H1 (cell line): Measurements from ENCODE around the gene MBNL3. TPM values are rescaled to one million over a fixed set of nuclear protein-coding genes. Genes with fewer than 3 reads are reported as not detected.

Source experiments
- CTCF ChIA-PET: fragments of 300-600 bp; sonication (Branson Sonifier 250); formaldehyde crosslinking; loops from one replicate; lab custom pipeline; 2021; ENCODE audit not compliant: partially characterized antibody; lab: Charles Lee
- POLR2A ChIA-PET: fragments of 300-600 bp; sonication (Branson Sonifier 250); formaldehyde crosslinking; loops from one replicate; lab custom pipeline; 2021; ENCODE audit warnings: inconsistent platforms; ENCODE audit not compliant: partially characterized antibody; lab: Charles Lee
- DNase-seq, 2 experiments: peaks; one replicate each; pipeline versions ENCODE4 v3.0.0 to v3.0.0-alpha.2; 2010 to 2022; ENCODE audit warnings: low spot score in 2 of 2, low read depth in 1 of 2, mixed read lengths in 1 of 2
- FAIRE-seq: peaks from 2 replicates; lab custom pipeline; 2011; peaks lifted over from hg19 to GRCh38; lab: Jason Lieb, UNC
- H2AFZ ChIP-seq: 2 replicates; pipeline ENCODE4 v1.8.1; 2012; ENCODE audit warnings: low read length, inconsistent platforms
- H2AK5ac ChIP-seq: 2 replicates; pipeline ENCODE4 v1.6.1; 2013; ENCODE audit warnings: low read depth, low read length
- H2BK120ac ChIP-seq: replicated peaks from 2 replicates; pipeline ENCODE3; 2013; ENCODE audit warnings: low read depth, low read length, inconsistent platforms
- H2BK12ac ChIP-seq: 2 replicates; pipeline ENCODE4 v1.6.1; 2013; ENCODE audit warnings: low read depth, low read length
- H2BK15ac ChIP-seq: 2 replicates; pipeline ENCODE4 v1.6.1; 2013; ENCODE audit warnings: low read length
- H2BK20ac ChIP-seq: 2 replicates; pipeline ENCODE4 v1.6.1; 2013; ENCODE audit warnings: low read length
- H2BK5ac ChIP-seq: 2 replicates; pipeline ENCODE4 v1.6.1; 2013; ENCODE audit warnings: low read depth, low read length
- H3K14ac ChIP-seq: 2 replicates; pipeline ENCODE4 v1.6.1; 2013; ENCODE audit warnings: inconsistent platforms; ENCODE audit not compliant: insufficient read length
- H3K18ac ChIP-seq: 2 replicates; pipeline ENCODE4 v1.6.1; 2013; ENCODE audit warnings: low read length; ENCODE audit errors: extremely low read depth
- H3K23ac ChIP-seq: 2 replicates; pipeline ENCODE4 v1.6.1; 2013; ENCODE audit warnings: inconsistent platforms; ENCODE audit not compliant: insufficient read length
- H3K23me2 ChIP-seq: 2 replicates; pipeline ENCODE4 v1.6.1; 2013; ENCODE audit warnings: low read depth, low read length
- H3K27ac ChIP-seq: 2 replicates; pipeline ENCODE4 v1.6.1; 2011; ENCODE audit warnings: low read depth, low read length, inconsistent platforms
- H3K27me3 ChIP-seq, 4 experiments: replicated peaks in 1 of 4; 1 replicate in 1 of 4; 2 replicates in 3 of 4; pipeline versions ENCODE4 v1.6.1 to v1.8.1; 2011 to 2013; ENCODE audit warnings: low read length in 3 of 4, mild to moderate bottlenecking in 3 of 4, inconsistent platforms in 2 of 4, mixed read lengths in 2 of 4, moderate library complexity in 1 of 4; ENCODE audit not compliant: control insufficient read depth in 3 of 4, insufficient read depth in 3 of 4; ENCODE audit errors: extremely low read depth in 1 of 4
- H3K36me3 ChIP-seq, 4 experiments: 2 replicates each; pipeline versions ENCODE4 v1.6.1 to v1.8.1; 2011 to 2013; ENCODE audit warnings: mild to moderate bottlenecking in 4 of 4, low read length in 3 of 4, moderate library complexity in 2 of 4, control low read depth in 1 of 4, inconsistent platforms in 1 of 4; ENCODE audit not compliant: insufficient read depth in 4 of 4, control insufficient read depth in 2 of 4
- H3K4ac ChIP-seq: replicated peaks from 2 replicates; pipeline ENCODE3; 2013; ENCODE audit warnings: low read length, low read depth, mixed read lengths, inconsistent platforms; ENCODE audit not compliant: insufficient read length
- H3K4me1 ChIP-seq, 4 experiments: replicated peaks in 1 of 4; 1 replicate in 1 of 4; 2 replicates in 3 of 4; pipeline versions ENCODE4 v1.6.1 to v1.8.1; 2011 to 2013; ENCODE audit warnings: low read length in 3 of 4, inconsistent platforms in 2 of 4, mixed read lengths in 1 of 4; ENCODE audit not compliant: insufficient read depth in 4 of 4, control insufficient read depth in 3 of 4
- H3K4me2 ChIP-seq, 2 experiments: 2 replicates each; pipeline versions ENCODE4 v1.6.1 to v1.8.1; 2011 to 2013; ENCODE audit warnings: low read depth in 2 of 2, low read length in 2 of 2, control low read depth in 1 of 2, inconsistent platforms in 1 of 2, mild to moderate bottlenecking in 1 of 2; ENCODE audit not compliant: insufficient read depth in 1 of 2
- H3K4me3 ChIP-seq, 4 experiments: fragments of 200-600, 300-600 bp in 1 of 4; sonication (generic), shearing (Covaris generic), sonication (Bioruptor Twin) in 1 of 4; 2 replicates each; pipeline versions ENCODE4 v1.5.1 to v1.8.1; 2011 to 2016; ENCODE audit warnings: low read length in 4 of 4, low read depth in 3 of 4, control low read depth in 2 of 4, inconsistent platforms in 2 of 4, mild to moderate bottlenecking in 2 of 4, mixed read lengths in 1 of 4, moderate library complexity in 1 of 4; ENCODE audit not compliant: insufficient read depth in 2 of 4; ENCODE audit errors: extremely low read depth in 1 of 4
- H3K56ac ChIP-seq: replicated peaks from 2 replicates; pipeline ENCODE3; 2013; ENCODE audit warnings: low read depth, mild to moderate bottlenecking, mixed read lengths, low read length, inconsistent platforms; ENCODE audit not compliant: insufficient read length
- H3K79me1 ChIP-seq: 2 replicates; pipeline ENCODE4 v1.6.1; 2013; ENCODE audit warnings: low read depth, low read length, control low read depth
- H3K79me2 ChIP-seq, 2 experiments: 2 replicates each; pipeline versions ENCODE4 v1.6.1 to v1.8.1; 2012 to 2013; ENCODE audit warnings: low read length in 2 of 2, mild to moderate bottlenecking in 2 of 2, inconsistent platforms in 1 of 2; ENCODE audit not compliant: insufficient read depth in 2 of 2, control insufficient read depth in 1 of 2
- H3K9ac ChIP-seq, 4 experiments: replicated peaks in 1 of 4; 1 replicate in 1 of 4; 2 replicates in 3 of 4; pipeline versions ENCODE4 v1.6.1 to v1.8.1; 2011 to 2013; ENCODE audit warnings: low read depth in 3 of 4, low read length in 3 of 4, control low read depth in 2 of 4, mild to moderate bottlenecking in 2 of 4, moderate library complexity in 2 of 4, inconsistent platforms in 1 of 4; ENCODE audit errors: extremely low read depth in 1 of 4
- H3K9me3 ChIP-seq, 2 experiments: 2 replicates each; pipeline versions ENCODE4 v1.6.1 to v1.8.1; 2012 to 2013; ENCODE audit warnings: mild to moderate bottlenecking in 2 of 2, moderate library complexity in 2 of 2, control low read depth in 1 of 2, inconsistent platforms in 1 of 2, low read depth in 1 of 2, low read length in 1 of 2, mixed read lengths in 1 of 2; ENCODE audit not compliant: insufficient read depth in 2 of 2
- H4K20me1 ChIP-seq, 2 experiments: replicated peaks in 1 of 2; 2 replicates each; pipeline versions ENCODE3 to v1.8.1; 2011 to 2013; ENCODE audit warnings: inconsistent platforms in 2 of 2, low read length in 2 of 2, mild to moderate bottlenecking in 1 of 2; ENCODE audit not compliant: insufficient read depth in 2 of 2, control insufficient read depth in 1 of 2
- H4K5ac ChIP-seq: 2 replicates; pipeline ENCODE4 v1.6.1; 2013; ENCODE audit warnings: low read length, low read depth, mixed read lengths, inconsistent platforms; ENCODE audit not compliant: insufficient read length
- H4K8ac ChIP-seq: 2 replicates; pipeline ENCODE4 v1.8.0; 2013; ENCODE audit warnings: mild to moderate bottlenecking, moderate library complexity, low read length, inconsistent platforms; ENCODE audit not compliant: insufficient read depth; ENCODE audit errors: extremely low read depth
- H4K91ac ChIP-seq: replicated peaks from 2 replicates; pipeline ENCODE3; 2013; ENCODE audit warnings: low read length, mixed read lengths, inconsistent platforms; ENCODE audit not compliant: insufficient read length
- CEBPB ChIP-seq: IDR thresholded peaks from 2 replicates; pipeline ENCODE4 v1.6.1; 2012; ENCODE audit warnings: low read depth, low read length
- CHD2 ChIP-seq: IDR thresholded peaks from 2 replicates; pipeline ENCODE4 v1.6.1; 2012; ENCODE audit warnings: low read length, improper control_type of control experiment
- CTCF ChIP-seq, 3 experiments: IDR thresholded peaks; 1 replicate in 2 of 3; 2 replicates in 1 of 3; pipeline versions ENCODE4 v1.5.1 to v1.6.1; 2011; ENCODE audit warnings: low read length in 3 of 3, mild to moderate bottlenecking in 3 of 3, inconsistent platforms in 2 of 3, low read depth in 1 of 3, moderate library complexity in 1 of 3; ENCODE audit not compliant: insufficient read depth in 1 of 3; ENCODE audit errors: control extremely low read depth in 1 of 3
- NANOG ChIP-seq: IDR thresholded peaks from 2 replicates; pipeline ENCODE4 v1.6.1; 2011; ENCODE audit warnings: low read length, low read depth, mild to moderate bottlenecking, inconsistent platforms; ENCODE audit not compliant: insufficient read depth, poor library complexity, severe bottlenecking
- SIRT6 ChIP-seq: IDR thresholded peaks from one replicate; pipeline ENCODE4 v1.7.1; 2012; ENCODE audit warnings: low read length, inconsistent platforms
- SUZ12 ChIP-seq: fragments of 200-600 bp; sonication (generic); IDR thresholded peaks from 2 replicates; pipeline ENCODE4 v1.6.1; 2012; ENCODE audit warnings: mild to moderate bottlenecking, inconsistent platforms, low read length, moderate library complexity, mixed read lengths
- TAF1 ChIP-seq: IDR thresholded peaks from 2 replicates; pipeline ENCODE4 v1.6.1; 2011; ENCODE audit warnings: mild to moderate bottlenecking, low read depth, low read length
- YY1 ChIP-seq: IDR thresholded peaks from 2 replicates; pipeline ENCODE4 v1.6.1; 2011; ENCODE audit warnings: low read depth, mild to moderate bottlenecking, low read length
- WGBS, 2 experiments: shearing (Covaris generic) in 1 of 2; methylation state at CpG; one replicate each; pipeline versions ENCODE4 v1.1.6 to v1.1.7; 2013 to 2015; ENCODE audit warnings: low lambda C conversion rate in 2 of 2, mixed read lengths in 2 of 2, inconsistent platforms in 1 of 2, low coverage in 1 of 2, missing lambda C conversion rate in 1 of 2; ENCODE audit not compliant: insufficient replicate concordance in 2 of 2, insufficient coverage in 1 of 2, insufficient read length in 1 of 2; ENCODE audit errors: extremely low coverage in 1 of 2, missing lambda C conversion rate in 1 of 2; 5-methylcytosine and 5-hydroxymethylcytosine counted together
- polyA plus RNA-seq, 7 experiments: library from polyadenylated mRNA; depleted of rRNA in 3 of 7; stranded (reverse) in 5 of 7; unstranded in 2 of 7; fragments of >200 nt in 5 of 7; fragments of 200-250 nt in 2 of 7; gene quantifications; 1 replicate in 5 of 7; 2 replicates in 1 of 7; 4 replicates in 1 of 7; pipeline versions ENCODE4 v1.2.1 to v1.2.3, GENCODE V29; 2011 to 2013; ENCODE audit warnings: missing spikeins in 2 of 7, mixed read lengths in 2 of 7
- total RNA-seq: library from RNA; stranded (reverse); fragmentation: NEBNext Ultra II Directional; extraction: Animal tissue kit (Norgen Biotek cat#: 25700); gene quantifications from 2 replicates; pipeline ENCODE4 v1.2.1, GENCODE V29; 2021

The MBNL3 gene
- total and polyA plus RNA-seq, 2 of the 8 experiments (the other 6 are each of a cell fraction or from before 2014, with no cell fraction given): 3.5 to 4.3 TPM

DNA sequence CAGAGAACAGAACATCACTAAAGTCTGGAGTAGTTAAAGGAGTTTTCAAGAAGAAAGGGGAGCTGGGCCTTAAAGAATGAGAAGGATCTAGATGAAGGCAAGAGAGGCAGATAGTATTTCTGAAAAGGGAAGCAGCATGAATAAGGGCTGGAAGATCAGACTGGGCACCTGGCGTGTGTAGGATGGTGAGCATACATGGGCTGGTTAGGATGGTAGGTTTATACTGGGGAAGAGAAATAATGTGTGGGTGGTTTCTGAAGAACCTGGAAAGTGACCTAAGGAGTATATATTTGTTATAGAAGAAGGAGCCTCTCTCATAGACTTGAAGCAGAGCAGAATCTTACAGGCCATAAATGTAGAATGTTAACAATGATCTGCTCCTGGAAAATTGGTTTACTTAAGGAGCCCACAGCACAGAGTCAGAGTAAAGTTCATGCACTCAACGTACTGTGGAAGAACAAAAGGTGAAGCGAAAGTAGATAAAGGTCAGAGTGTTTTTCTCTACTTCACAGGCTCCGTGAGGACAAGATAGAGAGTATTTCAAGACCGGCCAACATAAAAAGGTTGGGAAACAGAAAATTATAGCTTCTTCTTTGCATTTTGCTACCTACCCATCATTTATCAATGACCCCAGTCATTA lies 35.8 kb downstream of the MBNL3 start:
- H3K23ac ChIP-seq: no peak overlapping the region
- DNase-seq (no peak), FAIRE-seq (no peak)
- H2BK15ac ChIP-seq: no peak overlapping the region
- no peak overlapping the region for H4K5ac ChIP-seq
- no peak for TF ChIP-seq TAF1
- no peak for TF ChIP-seq CHD2
- no peak for TF ChIP-seq NANOG
- TF ChIP-seq CTCF (IDR thresholded peaks at IDR 0.05; ENCODE audit: control extremely low read depth in 1 of 3, insufficient read depth in 1 of 3, low read depth in 1 of 3, low read length in 3 of 3): no peak
- no peak for TF ChIP-seq YY1
- no peak for TF ChIP-seq SUZ12
- no peak for TF ChIP-seq SIRT6
- TF ChIP-seq CEBPB: no peak
- no peak overlapping the region for H3K14ac ChIP-seq
- WGBS, 2 experiments: 80% methylated on average over 5 of the region's 5 CpGs; no CpG with 5 or more reads in 1 of the 2 experiments
- no peaks in the 10 kb centered on the region for H3K79me2 ChIP-seq
- H3K36me3 ChIP-seq: no peaks in the 10 kb centered on the region
- no peak overlapping the region for H2AK5ac ChIP-seq
- H3K23me2 ChIP-seq: no peaks in the 10 kb centered on the region
- H3K27me3 ChIP-seq: no peaks in the 10 kb centered on the region
- H3K4me2 ChIP-seq: no peak overlapping the region
- H3K56ac ChIP-seq: no peak overlapping the region
- H2BK120ac ChIP-seq: no peak overlapping the region
- ChIA-PET POLR2A (no interaction called here), CTCF (interaction anchor here (0.8 to 1.0 kb wide), 2 partner anchors 9 to 161 kb away, joined by 3 read pairs; no protein-coding TSS in a partner anchor)
- H2BK12ac ChIP-seq: no peak overlapping the region
- H3K4me3 ChIP-seq: no peak overlapping the region
- H4K8ac ChIP-seq: no peak overlapping the region
- no peak overlapping the region for H4K91ac ChIP-seq
- no peak overlapping the region for H2BK20ac ChIP-seq
- no peak overlapping the region for H2BK5ac ChIP-seq
- H3K4ac ChIP-seq: no peak overlapping the region
- no peaks in the 10 kb centered on the region for H3K4me1 ChIP-seq
- H4K20me1 ChIP-seq: no peaks in the 10 kb centered on the region
- H3K9me3 ChIP-seq: 0 out of 4 replicates have a peak, but pooled peaks cover 0 to 3% of the 10 kb centered on the region in 2 experiments
- H3K18ac ChIP-seq: no peak overlapping the region
- no peak overlapping the region for H2AFZ ChIP-seq
- no peak overlapping the region for H3K9ac ChIP-seq
- no peaks in the 10 kb centered on the region for H3K79me1 ChIP-seq
- H3K27ac ChIP-seq: no peak overlapping the region
